ENCODE results near the gene BACH2. TPM values are rescaled to one million over a fixed set of nuclear protein-coding genes. Genes with fewer than 3 reads are reported as not detected.

BACH2 gene
- total and polyA plus RNA-seq, 2 donors (not counting 1 experiment from before 2014, with no cell fraction given) = 2.2 to 2.6 TPM

DNA sequence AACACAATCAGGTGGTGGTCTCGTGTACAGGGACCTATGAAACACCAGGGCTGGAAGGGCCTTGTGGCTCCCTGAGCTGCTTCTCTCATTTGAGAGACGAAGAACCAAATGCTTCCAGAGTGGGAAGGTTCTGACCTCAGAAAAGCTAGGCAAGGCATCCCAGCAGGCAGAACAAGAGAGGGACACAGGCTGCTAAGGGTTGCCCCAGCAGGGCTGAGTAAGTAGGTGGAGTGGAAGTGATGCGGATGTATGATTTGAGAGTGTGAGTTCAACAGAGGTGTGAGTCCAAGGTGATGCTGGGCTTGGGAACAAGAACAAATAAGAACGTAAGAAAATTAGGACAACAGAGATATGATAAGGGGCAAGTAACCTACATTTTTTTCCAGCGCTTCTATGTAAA is 147.8 kb downstream of the BACH2 start:
- Histone ChIP-seq H3K4me2 (ENCODE audit: extremely low read depth, insufficient read depth, low read length) (no peak overlapping the region), H4K20me1 (ENCODE audit: control insufficient read depth, extremely low read depth, insufficient read depth, low read length) (no peaks in the 10 kb centered on the region), H3K36me3 (ENCODE audit: control insufficient read depth, insufficient read depth, low read length) (no peaks in the 10 kb centered on the region), H3K9me3 (ENCODE audit: control insufficient read depth, insufficient read depth, low read depth, low read length) (no peaks in the 10 kb centered on the region), H3K27ac (ENCODE audit: insufficient read depth, low read length) (no peak overlapping the region), H3K9ac (ENCODE audit: insufficient read depth, low read length) (no peak overlapping the region), H3K4me1 (ENCODE audit: control insufficient read depth, extremely low read depth, insufficient read depth, low read length) (no peaks in the 10 kb centered on the region), H3K79me2 (ENCODE audit: control insufficient read depth, insufficient read depth, low read length) (no peaks in the 10 kb centered on the region), H3K27me3 (ENCODE audit: control insufficient read depth, insufficient read depth, low read length) (no peaks in the 10 kb centered on the region), H3K4me3 (replicated peaks in 1 of 4; ENCODE audit: control extremely low read depth in 1 of 4, insufficient read depth in 1 of 4, low read depth in 3 of 4, low read length in 4 of 4) (no peak overlapping the region), H2AFZ (ENCODE audit: low read length) (no peak overlapping the region)
- TF ChIP-seq, protein P1, sequence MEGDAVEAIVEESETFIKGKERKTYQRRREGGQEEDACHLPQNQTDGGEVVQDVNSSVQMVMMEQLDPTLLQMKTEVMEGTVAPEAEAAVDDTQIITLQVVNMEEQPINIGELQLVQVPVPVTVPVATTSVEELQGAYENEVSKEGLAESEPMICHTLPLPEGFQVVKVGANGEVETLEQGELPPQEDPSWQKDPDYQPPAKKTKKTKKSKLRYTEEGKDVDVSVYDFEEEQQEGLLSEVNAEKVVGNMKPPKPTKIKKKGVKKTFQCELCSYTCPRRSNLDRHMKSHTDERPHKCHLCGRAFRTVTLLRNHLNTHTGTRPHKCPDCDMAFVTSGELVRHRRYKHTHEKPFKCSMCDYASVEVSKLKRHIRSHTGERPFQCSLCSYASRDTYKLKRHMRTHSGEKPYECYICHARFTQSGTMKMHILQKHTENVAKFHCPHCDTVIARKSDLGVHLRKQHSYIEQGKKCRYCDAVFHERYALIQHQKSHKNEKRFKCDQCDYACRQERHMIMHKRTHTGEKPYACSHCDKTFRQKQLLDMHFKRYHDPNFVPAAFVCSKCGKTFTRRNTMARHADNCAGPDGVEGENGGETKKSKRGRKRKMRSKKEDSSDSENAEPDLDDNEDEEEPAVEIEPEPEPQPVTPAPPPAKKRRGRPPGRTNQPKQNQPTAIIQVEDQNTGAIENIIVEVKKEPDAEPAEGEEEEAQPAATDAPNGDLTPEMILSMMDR (conservative IDR thresholded peaks at IDR 0.05 in 1 of 2, IDR thresholded peaks at IDR 0.05 in 1 of 2; ENCODE audit: low read depth in 1 of 2, low read length in 2 of 2) = no peak
- TF ChIP-seq EZH2 (IDR thresholded peaks at IDR 0.05; ENCODE audit: low read length, missing control alignments) = no peak
- DNase-seq (ENCODE audit: low read depth in 2 of 2) = no peak

DNA sequence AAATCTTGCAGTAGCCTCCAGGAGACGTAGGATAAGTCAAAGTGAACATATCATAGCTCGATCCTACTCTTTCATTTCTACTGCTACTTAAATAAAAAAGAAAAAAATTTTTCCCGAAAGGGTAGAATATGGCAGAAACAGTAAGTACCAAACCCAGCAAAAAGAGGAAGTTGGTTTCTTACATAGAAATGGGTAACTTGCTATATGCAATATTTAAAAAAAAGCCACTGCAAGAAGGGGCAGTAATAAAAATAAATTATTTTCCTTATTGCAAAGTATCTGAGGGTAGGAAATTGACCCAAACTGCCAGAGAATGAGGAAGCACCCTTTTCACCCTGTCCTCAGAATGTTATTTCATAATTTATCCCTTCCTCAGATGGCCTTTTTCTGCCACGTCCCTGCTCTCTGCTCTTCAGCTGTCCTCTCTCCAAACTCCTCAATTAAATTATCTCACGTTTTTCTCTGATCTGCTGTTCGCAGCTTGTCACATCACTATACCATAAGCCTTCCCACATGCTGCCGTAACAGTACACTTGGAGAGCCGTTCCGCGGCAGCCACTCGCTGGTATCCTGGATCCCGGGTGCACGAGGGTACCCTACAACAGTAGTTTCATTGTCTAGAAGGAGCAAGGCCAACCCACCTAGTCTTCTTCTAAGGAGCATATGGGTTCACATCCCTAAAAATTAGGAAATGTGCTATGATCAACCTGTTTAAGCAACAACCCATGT is 149.6 kb downstream of the BACH2 start:
- TF ChIP-seq, protein P1 (conservative IDR thresholded peaks at IDR 0.05 in 1 of 2, IDR thresholded peaks at IDR 0.05 in 1 of 2; ENCODE audit: low read depth in 1 of 2, low read length in 2 of 2) = no peak
- no peak for TF ChIP-seq EZH2 (IDR thresholded peaks at IDR 0.05; ENCODE audit: low read length, missing control alignments)
- no peak overlapping the region for H3K27ac ChIP-seq (ENCODE audit: insufficient read depth, low read length)
- no peak overlapping the region for H3K9ac ChIP-seq (ENCODE audit: insufficient read depth, low read length)

DNA sequence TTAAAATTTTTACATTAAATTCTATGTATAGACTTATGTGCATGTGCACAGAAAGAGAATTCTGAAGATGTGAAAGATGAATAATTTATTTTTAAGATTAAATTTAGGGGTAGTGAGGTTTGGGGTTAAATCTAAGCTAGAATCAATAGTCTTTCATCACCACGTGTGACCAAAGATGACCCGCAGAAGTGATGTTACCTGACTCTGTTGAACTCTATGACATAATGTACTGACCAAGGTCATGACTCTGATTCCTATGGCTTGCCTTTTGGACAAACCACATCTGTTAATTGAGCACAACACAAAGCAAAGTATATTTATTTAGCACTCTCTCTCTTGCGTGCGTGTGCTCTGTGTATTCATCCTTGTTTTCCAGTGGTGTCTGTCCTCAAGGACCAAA is 150.6 kb downstream of the BACH2 start:
- Histone ChIP-seq H3K27me3 (ENCODE audit: control insufficient read depth, insufficient read depth, low read length) (no peaks in the 10 kb centered on the region), H3K9ac (ENCODE audit: insufficient read depth, low read length) (no peak overlapping the region), H3K79me2 (ENCODE audit: control insufficient read depth, insufficient read depth, low read length) (no peaks in the 10 kb centered on the region), H3K4me1 (ENCODE audit: control insufficient read depth, extremely low read depth, insufficient read depth, low read length) (no peaks in the 10 kb centered on the region), H2AFZ (ENCODE audit: low read length) (no peak overlapping the region), H3K9me3 (ENCODE audit: control insufficient read depth, insufficient read depth, low read depth, low read length) (no peaks in the 10 kb centered on the region), H3K27ac (ENCODE audit: insufficient read depth, low read length) (no peak overlapping the region), H4K20me1 (ENCODE audit: control insufficient read depth, extremely low read depth, insufficient read depth, low read length) (no peaks in the 10 kb centered on the region), H3K4me2 (ENCODE audit: extremely low read depth, insufficient read depth, low read length) (no peak overlapping the region), H3K4me3 (replicated peaks in 1 of 4; ENCODE audit: control extremely low read depth in 1 of 4, insufficient read depth in 1 of 4, low read depth in 3 of 4, low read length in 4 of 4) (no peak overlapping the region), H3K36me3 (ENCODE audit: control insufficient read depth, insufficient read depth, low read length) (no peaks in the 10 kb centered on the region)
- no peak for DNase-seq (ENCODE audit: low read depth in 2 of 2)
- no peak for TF ChIP-seq EZH2 (IDR thresholded peaks at IDR 0.05; ENCODE audit: low read length, missing control alignments)
- TF ChIP-seq, protein P1 (conservative IDR thresholded peaks at IDR 0.05 in 1 of 2, IDR thresholded peaks at IDR 0.05 in 1 of 2; ENCODE audit: low read depth in 1 of 2, low read length in 2 of 2) = no peak

More for the DNA sequence above, 149.6 kb downstream of the BACH2 start:
- H3K36me3 ChIP-seq (ENCODE audit: control insufficient read depth, insufficient read depth, low read length) = no peaks in the 10 kb centered on the region
- H2AFZ ChIP-seq (ENCODE audit: low read length) = no peak overlapping the region
- H4K20me1 ChIP-seq (ENCODE audit: control insufficient read depth, extremely low read depth, insufficient read depth, low read length) = no peaks in the 10 kb centered on the region
- no peaks in the 10 kb centered on the region for H3K9me3 ChIP-seq (ENCODE audit: control insufficient read depth, insufficient read depth, low read depth, low read length)
- H3K27me3 ChIP-seq (ENCODE audit: control insufficient read depth, insufficient read depth, low read length) = no peaks in the 10 kb centered on the region
- no peaks in the 10 kb centered on the region for H3K79me2 ChIP-seq (ENCODE audit: control insufficient read depth, insufficient read depth, low read length)
- H3K4me2 ChIP-seq (ENCODE audit: extremely low read depth, insufficient read depth, low read length) = no peak overlapping the region
- H3K4me1 ChIP-seq (ENCODE audit: control insufficient read depth, extremely low read depth, insufficient read depth, low read length) = no peaks in the 10 kb centered on the region
- H3K4me3 ChIP-seq (replicated peaks in 1 of 4; ENCODE audit: control extremely low read depth in 1 of 4, insufficient read depth in 1 of 4, low read depth in 3 of 4, low read length in 4 of 4) = no peak overlapping the region
- DNase-seq (ENCODE audit: low read depth in 2 of 2) = no peak

Measured in fibroblast of lung (primary cell).